GM12872 (cell line): ENCODE data around the gene MAB21L4.
A peak's percentile ranks its signal among the peaks of the same experiment; 100 is the strongest.

ENCODE experiments used
- CTCF ChIP-seq: IDR thresholded peaks from 3 replicates; pipeline ENCODE4 v1.5.1; 2011; ENCODE audit warnings: low read depth, mild to moderate bottlenecking, low read length, moderate library complexity; ENCODE audit not compliant: insufficient read depth

Gene MAB21L4

GRCh38 chr2:240850026-240850425 lies 45.9 kb downstream of the MAB21L4 start:
- no peak for TF ChIP-seq CTCF

- TF ChIP-seq CTCF: no peak
Observed at GRCh38 chr2:240848900-240849680, 46.9 kb downstream of the MAB21L4 start.

- no peak for TF ChIP-seq CTCF
Observed at GRCh38 chr2:240847817-240848216, 48.1 kb downstream of the MAB21L4 start.

- no peak for TF ChIP-seq CTCF
Observed at GRCh38 chr2:240846873-240847595, 48.9 kb downstream of the MAB21L4 start.

- TF ChIP-seq CTCF: peak; percentile 56
Observed at GRCh38 chr2:240840435-240841060, 55.4 kb downstream of the MAB21L4 start.

GRCh38 chr2:240839152-240840143 lies 56.5 kb downstream of the MAB21L4 start:
- no peak for TF ChIP-seq CTCF
